Measurements from ENCODE around the gene TET1. TPM values are rescaled to one million over a fixed set of nuclear protein-coding genes. Genes with fewer than 3 reads are reported as not detected.
"Not testable (repeated sequence)": the region's sequence is repeated elsewhere in the genome, so short reads cannot be mapped to it uniquely, and the experiment has no call there.

The TET1 gene
- total RNA-seq, 4 donors from 2014 or later: 3.5 to 40.3 (median 7.1) TPM

DNA sequence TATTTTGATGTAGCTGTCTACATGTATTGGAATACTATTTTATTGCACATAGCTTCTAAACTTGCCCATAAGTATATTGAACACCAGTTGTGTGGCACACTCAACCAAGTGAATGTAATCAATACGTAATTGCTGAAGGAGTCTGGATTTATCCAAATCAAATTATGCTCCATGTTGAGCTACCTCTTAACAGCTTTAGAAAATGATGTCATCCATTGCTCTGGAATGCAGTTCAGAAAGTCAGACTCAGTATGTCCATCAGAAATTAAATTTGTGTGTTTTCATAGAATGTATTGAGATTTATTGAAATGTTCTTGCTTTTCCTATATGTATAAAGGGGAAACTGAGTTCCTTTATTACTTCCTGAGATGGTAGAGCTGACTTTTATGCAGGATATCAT lies 135.9 kb downstream of the TET1 start:
- TF ChIP-seq CTCF (IDR thresholded peaks at IDR 0.05) (no peak), POLR2A (IDR thresholded peaks at IDR 0.05) (no peak)
- intact Hi-C loops (cut with DNase I; ENCODE audit: low total_unique reads): no loop called here
- no peaks in the 10 kb centered on the region for H3K27me3 ChIP-seq
- no peaks in the 10 kb centered on the region for H3K9me3 ChIP-seq
- DNase-seq: no peak
- no peaks in the 10 kb centered on the region for H3K36me3 ChIP-seq
- no peak overlapping the region for H3K4me3 ChIP-seq
- H3K27ac ChIP-seq: no peak overlapping the region
- no peaks in the 10 kb centered on the region for H3K4me1 ChIP-seq

DNA sequence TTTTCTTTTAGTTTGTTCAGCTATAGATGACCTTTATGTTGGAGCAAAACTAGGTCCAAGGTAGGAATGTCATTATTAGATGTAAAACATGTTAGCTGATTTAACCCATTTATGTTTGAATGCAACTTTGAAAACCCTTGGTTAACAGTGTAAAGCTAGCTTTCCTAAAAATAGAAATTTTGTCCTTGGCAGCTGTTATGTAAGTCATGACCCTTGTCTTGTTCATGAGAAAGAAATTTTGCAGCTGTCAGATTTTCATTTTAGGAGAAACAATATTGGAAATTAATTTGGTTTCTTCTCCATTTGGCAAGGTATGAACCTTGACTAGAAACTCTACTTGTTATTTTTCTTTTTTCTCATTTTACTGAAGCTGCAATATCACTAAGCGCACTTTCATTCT lies 137.0 kb downstream of the TET1 start:
- Histone ChIP-seq H3K4me1 (no peaks in the 10 kb centered on the region), H3K27ac (no peak overlapping the region), H3K9me3 (no peaks in the 10 kb centered on the region), H3K36me3 (no peaks in the 10 kb centered on the region), H3K4me3 (no peak overlapping the region), H3K27me3 (no peaks in the 10 kb centered on the region)
- TF ChIP-seq CTCF (IDR thresholded peaks at IDR 0.05) (no peak), POLR2A (IDR thresholded peaks at IDR 0.05) (no peak)
- intact Hi-C loops (cut with DNase I; ENCODE audit: low total_unique reads): no loop called here
- DNase-seq: no peak

DNA sequence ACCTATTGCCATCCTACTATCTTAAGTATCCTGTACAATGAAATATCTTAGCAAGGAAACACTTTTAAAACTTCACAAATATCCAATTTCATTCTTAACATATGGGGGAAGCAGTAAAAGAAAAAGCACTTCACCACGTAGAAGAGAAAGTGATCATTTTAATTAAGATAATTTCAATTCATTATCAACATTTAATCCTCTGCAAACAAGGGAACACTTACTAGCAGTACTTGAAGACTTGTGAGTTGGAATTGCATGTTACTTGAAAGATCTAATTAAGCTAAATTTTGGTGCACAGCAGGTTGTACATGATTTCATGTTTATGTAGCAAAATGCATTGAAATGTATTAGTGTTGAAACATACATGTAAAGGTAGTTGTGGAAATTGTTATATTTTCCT lies 140.1 kb downstream of the TET1 start:
- H3K4me1 ChIP-seq: no peaks in the 10 kb centered on the region
- no peak overlapping the region for H3K4me3 ChIP-seq
- H3K9me3 ChIP-seq: no peaks in the 10 kb centered on the region
- no peak for DNase-seq
- no peaks in the 10 kb centered on the region for H3K36me3 ChIP-seq
- no peaks in the 10 kb centered on the region for H3K27me3 ChIP-seq
- intact Hi-C loops (cut with DNase I; ENCODE audit: low total_unique reads): no loop called here
- H3K27ac ChIP-seq: no peak overlapping the region
- TF ChIP-seq CTCF (IDR thresholded peaks at IDR 0.05): no peak
- TF ChIP-seq POLR2A (IDR thresholded peaks at IDR 0.05): no peak

DNA sequence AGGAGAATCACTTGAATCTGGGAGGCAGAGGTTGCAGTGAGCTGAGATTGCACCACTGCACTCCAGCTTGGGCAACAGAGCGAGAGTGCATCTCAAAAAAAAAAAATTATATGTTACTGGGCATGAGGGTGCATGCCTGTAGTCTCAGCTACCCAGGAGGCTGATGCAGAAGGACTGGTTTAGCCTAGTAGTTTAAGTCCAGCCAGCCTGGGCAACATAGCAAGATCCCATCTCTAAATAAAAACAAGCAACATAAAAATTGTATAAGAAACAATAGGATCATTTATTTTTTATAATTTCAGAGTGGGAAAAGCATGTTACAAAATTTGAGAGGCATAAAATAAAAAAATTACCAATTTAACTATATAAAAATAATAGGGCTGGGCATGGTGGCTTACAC lies 145.4 kb downstream of the TET1 start:
- Histone ChIP-seq H3K27ac (no peak overlapping the region), H3K27me3 (no peaks in the 10 kb centered on the region), H3K9me3 (no peaks in the 10 kb centered on the region), H3K36me3 (no peaks in the 10 kb centered on the region), H3K4me3 (no peak overlapping the region), H3K4me1 (no peaks in the 10 kb centered on the region)
- TF ChIP-seq CTCF (IDR thresholded peaks at IDR 0.05) (no peak), POLR2A (IDR thresholded peaks at IDR 0.05) (no peak)
- intact Hi-C loops (cut with DNase I; ENCODE audit: low total_unique reads): no loop called here
- DNase-seq: no peak

- H3K4me3 ChIP-seq; intact Hi-C loops (cut with DNase I; ENCODE audit: low total_unique reads); H3K9me3 ChIP-seq; H3K4me1 ChIP-seq; H3K36me3 ChIP-seq; H3K27ac ChIP-seq; DNase-seq; H3K27me3 ChIP-seq: not testable (repeated sequence)
These were observed 148.8 kb downstream of the TET1 start for GRCh38 chr10:68708987-68709386.

DNA sequence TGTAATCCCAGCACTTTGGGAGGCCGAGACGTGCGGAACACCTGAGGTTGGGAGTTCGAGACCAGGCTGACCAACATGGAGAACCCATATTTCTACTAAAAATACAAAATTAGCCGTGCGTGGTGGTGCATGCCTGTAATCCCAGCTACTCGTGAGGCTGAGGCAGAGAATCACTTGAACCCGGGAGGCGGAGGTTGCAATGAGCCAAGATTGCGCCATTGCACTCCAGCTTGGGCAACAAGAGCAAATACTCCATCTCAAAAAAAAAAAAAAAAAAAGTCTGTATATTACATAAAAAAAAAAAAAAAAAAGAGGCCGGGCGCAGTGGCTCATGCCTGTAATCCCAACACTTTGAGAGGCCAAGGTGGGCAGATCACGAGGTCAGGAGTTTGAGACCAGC lies 152.9 kb downstream of the TET1 start:
- H3K27me3 ChIP-seq; H3K4me1 ChIP-seq; H3K27ac ChIP-seq; intact Hi-C loops (cut with DNase I; ENCODE audit: low total_unique reads); DNase-seq; H3K9me3 ChIP-seq; H3K36me3 ChIP-seq; H3K4me3 ChIP-seq: not testable (repeated sequence)
